GM12864 (cell line): Measurements from ENCODE around the gene OLFM4.

Experiments used
- DNase-seq: peaks from one replicate; pipeline ENCODE4 v3.0.0-alpha.2; 2011; ENCODE audit warnings: low read depth
- H3K4me3 ChIP-seq: 2 replicates; pipeline ENCODE4 v1.5.1; 2011; ENCODE audit warnings: mild to moderate bottlenecking, low read depth, low read length, control low read depth
- TF ChIP-seq, protein P1 (sequence below): IDR thresholded peaks from 2 replicates; pipeline ENCODE4 v1.5.1; 2011; ENCODE audit warnings: low read depth, mild to moderate bottlenecking, moderate library complexity, low read length, control low read depth, inconsistent platforms; ENCODE audit errors: missing control alignments

OLFM4 gene

DNA sequence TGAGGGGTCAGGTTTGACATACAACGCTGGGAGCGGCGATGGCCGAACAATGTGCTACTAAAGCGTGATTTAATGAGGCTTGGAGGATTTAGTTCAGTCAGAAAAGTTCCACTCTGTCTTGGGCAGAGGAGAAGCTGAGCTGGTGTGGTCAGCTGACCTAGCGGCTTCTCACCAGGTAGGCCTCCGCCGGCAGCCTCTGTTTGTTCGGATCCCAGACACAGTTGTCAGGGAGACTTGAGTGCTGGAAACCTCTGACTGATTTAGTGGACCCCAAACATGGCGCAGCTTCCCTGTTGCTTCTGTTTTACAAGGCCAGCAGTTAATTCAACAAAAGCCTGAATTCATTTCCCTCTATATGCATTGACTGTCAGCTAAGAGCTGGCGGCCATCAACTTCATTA, 36.5 kb upstream of the OLFM4 start:
- DNase-seq = no peak
- TF ChIP-seq, protein P1, sequence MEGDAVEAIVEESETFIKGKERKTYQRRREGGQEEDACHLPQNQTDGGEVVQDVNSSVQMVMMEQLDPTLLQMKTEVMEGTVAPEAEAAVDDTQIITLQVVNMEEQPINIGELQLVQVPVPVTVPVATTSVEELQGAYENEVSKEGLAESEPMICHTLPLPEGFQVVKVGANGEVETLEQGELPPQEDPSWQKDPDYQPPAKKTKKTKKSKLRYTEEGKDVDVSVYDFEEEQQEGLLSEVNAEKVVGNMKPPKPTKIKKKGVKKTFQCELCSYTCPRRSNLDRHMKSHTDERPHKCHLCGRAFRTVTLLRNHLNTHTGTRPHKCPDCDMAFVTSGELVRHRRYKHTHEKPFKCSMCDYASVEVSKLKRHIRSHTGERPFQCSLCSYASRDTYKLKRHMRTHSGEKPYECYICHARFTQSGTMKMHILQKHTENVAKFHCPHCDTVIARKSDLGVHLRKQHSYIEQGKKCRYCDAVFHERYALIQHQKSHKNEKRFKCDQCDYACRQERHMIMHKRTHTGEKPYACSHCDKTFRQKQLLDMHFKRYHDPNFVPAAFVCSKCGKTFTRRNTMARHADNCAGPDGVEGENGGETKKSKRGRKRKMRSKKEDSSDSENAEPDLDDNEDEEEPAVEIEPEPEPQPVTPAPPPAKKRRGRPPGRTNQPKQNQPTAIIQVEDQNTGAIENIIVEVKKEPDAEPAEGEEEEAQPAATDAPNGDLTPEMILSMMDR = no peak
- H3K4me3 ChIP-seq = no peak overlapping the region

DNA sequence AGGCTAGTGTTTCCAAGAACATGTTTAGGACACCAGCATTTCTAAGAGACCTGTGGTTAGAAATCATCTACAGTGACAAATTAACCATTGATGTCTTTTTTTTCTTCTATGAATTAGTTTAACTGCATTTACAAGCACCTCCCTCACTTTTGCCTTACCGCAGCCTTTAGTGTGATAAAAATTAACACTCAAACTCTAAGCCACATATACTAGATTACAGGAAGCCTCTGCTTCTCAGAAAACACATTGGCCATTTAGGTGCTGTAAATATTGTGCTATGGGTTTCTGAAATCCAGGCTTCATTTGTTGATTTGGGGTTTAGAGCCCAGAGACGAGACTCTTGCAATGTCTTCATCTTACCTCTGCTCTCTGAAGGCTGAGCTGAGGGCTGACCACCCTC, 34.6 kb upstream of the OLFM4 start:
- no peak overlapping the region for H3K4me3 ChIP-seq
- TF ChIP-seq, protein P1 = no peak
- DNase-seq = no peak

DNA sequence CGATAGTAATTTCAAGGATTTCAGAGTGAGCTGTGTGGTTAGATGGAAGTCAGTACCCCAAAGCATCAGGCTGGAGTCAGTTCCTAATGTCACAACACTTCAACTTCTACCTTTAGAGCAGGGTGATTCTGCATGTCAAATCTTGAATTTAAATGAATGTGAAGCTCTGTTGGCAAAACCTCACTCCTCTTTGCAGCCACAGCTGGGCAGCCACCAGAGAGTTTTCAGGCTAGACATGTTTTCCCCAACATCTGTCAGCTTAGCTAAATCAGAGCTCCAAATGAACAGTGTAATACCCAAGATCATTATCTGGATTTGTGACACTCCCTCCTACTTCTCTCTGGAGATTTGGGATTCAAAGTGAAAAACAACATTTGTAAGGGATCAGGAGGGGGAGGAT, 33.7 kb upstream of the OLFM4 start:
- no peak overlapping the region for H3K4me3 ChIP-seq
- no peak for DNase-seq
- TF ChIP-seq, protein P1 = no peak

DNA sequence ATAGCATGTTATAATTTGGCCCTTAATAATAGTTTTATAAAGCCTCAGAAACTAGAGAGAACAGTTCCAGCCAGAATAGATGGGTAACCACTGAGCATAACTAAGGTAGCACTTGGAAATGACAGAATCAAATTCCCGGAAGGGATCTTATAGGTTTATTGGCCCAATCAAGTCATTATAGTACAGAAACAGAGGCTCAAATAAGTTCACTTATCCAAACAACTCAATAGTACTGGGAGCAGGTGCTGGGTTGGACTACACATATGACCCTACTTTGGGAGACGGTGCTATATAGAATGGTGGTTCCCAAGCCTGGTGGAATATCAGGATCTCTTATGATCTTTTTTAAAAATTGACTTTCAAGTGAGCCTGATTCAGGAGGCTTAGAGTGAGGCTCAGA, 32.7 kb upstream of the OLFM4 start:
- no peak for DNase-seq
- TF ChIP-seq, protein P1 = no peak
- no peak overlapping the region for H3K4me3 ChIP-seq

DNA sequence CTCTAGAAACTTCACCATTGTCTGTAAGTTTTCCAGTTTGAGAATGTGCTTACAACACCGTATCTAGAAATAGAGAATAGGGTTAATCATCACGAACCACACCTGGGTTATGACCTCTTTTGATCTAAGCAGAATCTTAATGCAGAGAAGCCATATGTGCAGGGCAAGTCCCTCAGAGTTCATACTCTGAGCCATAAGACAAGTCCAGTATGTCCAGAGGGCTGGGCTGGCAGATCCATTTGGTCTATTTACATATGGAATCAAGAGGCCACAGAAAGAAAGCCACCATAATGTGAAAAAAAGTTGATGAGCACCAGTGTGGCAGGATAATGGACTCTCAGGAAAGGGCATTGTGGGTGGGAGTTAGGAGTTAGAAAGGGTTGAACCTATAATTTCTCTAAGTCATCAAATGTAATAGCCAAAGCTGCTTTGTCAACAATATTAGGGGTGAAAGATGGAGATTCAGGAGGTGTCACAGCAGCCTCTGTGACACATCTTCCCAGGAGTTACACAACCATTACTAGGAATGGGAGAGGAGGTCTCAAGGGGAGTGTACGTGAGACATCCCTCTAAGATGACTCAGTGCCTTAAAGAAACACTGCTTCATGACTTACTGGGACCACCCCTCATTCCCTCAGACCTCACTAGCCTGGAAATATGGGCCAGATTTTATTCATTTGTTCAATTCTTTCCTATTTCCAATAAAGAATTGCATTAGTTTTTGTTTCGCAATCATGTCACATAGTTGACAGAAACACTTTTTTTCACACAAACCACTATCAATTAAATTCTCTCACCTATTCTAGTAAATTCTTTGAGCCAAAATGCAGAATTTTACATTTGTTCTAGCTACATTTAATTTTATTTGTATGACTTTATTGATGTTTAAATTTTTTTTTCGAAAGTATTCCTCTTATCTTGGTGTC, 30.4 kb upstream of the OLFM4 start:
- no peak overlapping the region for H3K4me3 ChIP-seq
- no peak for DNase-seq
- TF ChIP-seq, protein P1 = no peak

DNA sequence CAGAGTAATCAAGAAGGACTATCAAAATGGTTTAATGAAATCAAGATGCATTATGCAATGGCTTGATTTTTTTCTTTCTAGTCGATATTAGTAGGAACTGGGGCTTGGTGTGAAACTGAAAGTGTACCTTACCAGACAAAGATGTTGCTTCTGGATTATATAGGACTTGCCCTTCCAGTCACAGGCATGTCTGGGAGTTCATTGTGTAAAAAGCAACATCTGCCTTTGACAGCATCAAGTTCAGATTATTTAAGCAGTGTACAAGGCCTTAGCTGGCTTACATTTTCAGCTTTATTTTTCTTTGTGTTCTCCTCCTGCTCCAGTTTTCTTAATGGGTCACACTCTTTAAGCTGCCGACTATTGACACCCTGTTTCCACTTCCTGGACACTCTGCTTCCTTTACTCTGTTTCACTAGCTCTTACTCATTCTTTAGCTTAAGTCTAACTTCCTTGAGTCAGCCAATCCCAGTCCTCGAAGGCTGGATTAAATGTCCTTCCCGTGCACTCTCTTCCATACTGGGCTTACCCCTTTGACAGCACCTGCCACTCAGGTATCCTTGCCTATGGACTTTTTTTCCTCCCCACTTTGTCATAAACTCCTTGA, 29.4 kb upstream of the OLFM4 start:
- no peak for DNase-seq
- H3K4me3 ChIP-seq = no peak overlapping the region
- TF ChIP-seq, protein P1 = no peak
